GM21381 (cell line): ENCODE results near the gene DBP.

Experiments used
- ATAC-seq: cut with Tn5 transposase; IDR thresholded peaks from one replicate; pipeline ENCODE4 v1.9.1; 2021; ENCODE audit warnings: mild to moderate bottlenecking, moderate library complexity; ENCODE audit not compliant: unreplicated experiment

DBP gene

DNA sequence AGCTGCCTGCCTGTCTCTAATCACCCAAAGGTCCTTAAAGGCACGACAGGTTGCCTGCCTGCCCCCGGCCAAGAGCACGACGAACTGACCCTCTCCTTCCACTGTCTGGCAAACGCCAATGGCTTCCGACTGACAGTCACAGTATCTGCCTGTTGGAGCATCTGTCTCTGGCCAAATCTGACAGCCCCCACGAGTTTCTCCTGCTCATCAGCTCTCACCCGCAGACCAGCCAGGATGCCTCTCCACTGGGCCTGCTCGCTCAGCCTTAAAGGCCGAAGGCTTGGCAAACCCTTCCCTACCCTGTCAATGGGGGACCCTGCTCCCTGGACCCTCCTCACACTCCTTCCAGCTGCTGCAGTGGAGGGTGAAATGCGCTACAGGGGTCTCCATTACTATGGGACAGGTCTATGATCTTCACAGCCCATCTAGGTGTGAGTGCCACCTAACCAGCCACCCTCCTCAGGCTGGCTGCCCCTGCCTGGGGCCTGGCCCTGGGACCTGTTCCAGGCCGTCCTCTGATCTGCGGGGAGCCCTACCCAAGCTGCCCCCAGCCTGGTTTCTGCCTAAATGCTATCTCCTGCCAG is 23.2 kb downstream of the DBP start:
- ATAC-seq = no peak

DNA sequence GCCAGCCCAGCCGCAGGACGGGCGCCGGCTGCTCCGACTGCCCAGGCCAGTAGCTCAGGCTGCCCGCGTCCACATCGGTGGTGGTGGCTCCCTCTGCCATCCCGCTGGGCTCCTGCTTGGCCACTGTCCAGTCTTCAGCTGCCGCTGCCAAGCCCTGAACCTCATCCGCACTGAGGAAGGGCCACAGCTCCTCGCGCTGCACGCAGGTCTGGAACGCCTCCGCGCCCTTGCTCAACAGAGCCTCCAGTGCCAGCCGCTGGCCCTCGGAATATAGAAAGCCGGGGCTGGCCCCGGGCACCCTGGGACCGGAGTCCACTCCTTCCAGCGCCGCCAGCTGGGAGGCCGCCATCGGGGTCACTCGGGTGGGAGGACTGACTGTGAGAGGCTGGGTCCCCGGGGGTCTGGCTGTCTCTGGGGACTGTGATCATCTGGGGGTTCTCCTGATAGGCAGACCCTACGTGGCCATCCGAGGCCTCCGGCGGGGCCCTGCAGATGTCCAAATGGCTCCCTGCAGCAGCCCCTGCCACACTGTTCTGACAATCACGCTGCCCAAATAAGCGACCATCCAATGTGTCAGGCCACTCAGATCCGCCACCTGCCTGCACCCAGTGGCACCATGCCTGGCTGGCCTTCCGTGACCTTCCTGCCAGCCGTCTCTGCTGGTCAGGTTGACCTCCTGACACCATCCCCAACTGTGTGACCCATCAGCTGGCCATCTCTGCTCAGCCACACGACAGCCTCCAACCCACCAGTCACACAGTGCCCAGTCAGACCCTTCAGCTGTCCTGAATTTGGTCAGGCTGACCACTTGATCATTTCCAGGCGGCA is 23.9 kb downstream of the DBP start:
- ATAC-seq = no peak

DNA sequence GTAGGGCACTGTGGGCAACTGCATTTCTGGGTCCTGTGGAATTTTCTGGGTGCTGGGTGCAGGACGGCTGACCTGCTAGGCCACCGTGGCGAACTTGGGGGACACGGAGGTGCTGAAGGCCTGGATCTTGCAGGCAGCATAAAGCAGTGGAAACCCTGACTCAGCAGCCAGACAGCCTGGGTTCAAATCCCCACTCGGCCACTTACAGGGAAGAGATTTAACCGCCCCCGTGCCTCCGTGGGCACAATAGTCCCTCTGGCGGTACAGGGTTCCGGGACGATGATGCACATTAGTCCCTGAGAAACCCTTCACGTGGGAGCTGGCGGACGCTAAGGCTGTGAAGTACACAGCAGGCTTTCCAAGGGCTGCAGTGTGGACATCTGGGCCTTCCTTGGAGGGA is 25.3 kb downstream of the DBP start:
- no peak for ATAC-seq

DNA sequence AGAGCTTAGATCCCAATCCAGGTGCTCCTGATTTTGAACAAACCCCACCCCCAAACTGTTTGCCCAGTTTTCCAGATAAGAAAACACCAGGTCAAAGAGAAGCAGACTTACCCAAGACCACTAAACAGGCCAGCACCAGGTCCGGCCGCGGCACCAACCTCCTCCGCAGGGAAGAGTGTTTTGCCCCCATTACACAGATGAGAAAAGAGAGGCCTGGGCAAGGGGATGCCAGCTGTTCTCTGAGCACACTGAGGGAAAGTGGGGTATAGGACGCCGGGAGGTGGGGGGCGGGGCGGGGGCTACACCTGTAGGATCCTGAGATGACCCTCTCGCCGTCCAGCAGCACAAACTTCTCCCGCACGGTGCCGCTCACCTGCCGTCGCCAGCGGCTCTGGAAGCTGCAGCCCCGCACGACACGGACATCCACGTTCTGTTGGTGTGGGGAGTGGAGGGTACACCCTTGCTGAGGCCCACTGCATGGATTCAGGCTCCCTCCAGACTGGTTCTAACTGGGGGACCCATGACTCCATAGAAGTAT is 27.5 kb downstream of the DBP start:
- no peak for ATAC-seq

DNA sequence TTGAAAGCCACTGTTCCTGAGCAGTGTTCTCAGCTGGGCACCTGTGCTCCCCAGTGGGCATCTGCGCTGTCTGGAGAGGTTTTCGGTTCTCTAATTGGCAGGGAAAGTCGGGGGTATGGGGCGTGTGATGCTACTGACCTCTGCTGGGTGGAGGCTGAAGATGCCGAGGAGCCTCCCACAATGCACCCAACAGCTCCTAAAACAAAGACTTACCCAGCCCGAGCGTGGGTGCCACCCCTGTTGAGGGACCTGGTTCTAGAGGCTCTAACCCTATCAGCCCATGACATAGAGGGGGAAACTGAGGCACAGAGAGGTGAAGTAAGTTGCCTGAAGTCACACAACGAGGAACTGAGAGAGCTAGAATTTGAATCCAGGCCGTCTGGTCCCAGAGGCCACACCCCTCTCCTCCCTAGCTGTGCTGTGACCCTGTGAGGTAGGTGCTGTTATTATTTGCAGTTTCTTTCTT is 28.3 kb downstream of the DBP start:
- ATAC-seq = no peak

DNA sequence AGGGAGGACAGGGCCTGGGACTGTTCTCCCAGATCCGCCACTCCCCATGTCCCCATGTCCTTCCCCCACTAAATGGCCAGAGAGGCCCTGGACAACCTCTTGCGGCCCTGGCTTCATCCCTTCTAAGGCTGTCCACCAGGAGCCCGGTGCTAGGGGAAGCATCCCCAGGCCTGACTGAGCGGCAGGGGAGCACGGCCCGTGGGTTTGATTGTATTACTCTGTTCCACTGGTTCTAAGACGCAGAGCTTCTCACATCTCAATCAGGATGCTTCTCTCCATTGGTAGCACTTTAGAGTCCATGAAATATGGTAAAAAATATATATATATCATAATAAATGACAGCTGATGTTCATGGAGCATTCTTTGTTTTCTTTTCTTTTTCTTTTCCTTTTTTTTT is 29.8 kb downstream of the DBP start:
- ATAC-seq = no peak

DNA sequence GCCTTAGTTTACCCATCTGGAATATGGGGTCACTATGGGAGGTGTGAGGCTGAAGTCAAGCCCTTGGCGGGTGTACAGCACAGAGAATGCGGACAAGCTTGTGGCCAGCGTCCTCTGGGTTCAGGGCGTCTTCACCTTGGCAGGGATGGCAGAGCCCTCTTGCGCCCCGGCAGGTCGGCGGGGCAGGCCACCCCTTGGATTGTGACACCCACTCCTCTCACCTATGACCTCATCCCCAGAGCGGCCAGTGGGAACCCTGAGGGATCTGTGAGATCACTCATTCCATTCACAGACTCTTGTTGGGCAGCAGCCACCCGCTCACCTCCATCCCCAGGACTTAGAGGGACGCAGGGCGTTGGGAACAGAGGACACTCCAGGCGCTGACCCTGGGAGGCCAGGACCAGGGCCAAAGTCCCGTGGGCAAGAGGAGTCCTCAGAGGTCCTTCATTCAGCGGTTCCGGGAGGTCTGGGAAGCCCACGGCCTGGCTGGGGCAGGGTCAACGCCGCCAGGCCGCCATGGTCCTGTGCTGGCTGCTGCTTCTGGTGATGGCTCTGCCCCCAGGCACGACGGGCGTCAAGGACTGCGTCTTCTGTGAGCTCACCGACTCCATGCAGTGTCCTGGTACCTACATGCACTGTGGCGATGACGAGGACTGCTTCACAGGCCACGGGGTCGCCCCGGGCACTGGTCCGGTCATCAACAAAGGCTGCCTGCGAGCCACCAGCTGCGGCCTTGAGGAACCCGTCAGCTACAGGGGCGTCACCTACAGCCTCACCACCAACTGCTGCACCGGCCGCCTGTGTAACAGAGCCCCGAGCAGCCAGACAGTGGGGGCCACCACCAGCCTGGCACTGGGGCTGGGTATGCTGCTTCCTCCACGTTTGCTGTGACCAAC is 30.5 kb downstream of the DBP start, which contains the start of gene SPACA4:
Gene SPACA4 (plus strand): TSS at position 280 of the 896 bp plus-strand sequence. CDS start 237 bp downstream, at position 517.
- no peak for ATAC-seq

DNA sequence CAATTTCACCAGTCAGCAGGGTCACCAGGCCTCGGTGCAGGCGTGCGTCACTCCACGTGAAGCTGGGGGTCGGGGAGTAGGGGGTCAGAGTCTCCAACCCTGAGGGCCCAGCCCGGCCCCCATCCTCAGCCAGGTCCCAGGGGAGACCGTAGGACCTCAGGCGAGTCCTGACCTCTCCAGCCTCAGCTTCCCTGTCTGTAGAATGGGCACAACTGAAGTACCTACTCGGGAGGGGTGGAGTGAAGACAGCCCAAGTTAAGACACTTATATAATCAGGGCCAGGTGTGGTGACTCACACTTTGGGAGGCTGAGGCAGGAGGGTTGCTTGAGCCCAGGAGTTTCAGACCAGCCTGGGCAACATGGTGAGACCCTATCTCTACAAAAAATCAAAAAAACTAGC is 33.3 kb downstream of the DBP start:
- no peak for ATAC-seq

DNA sequence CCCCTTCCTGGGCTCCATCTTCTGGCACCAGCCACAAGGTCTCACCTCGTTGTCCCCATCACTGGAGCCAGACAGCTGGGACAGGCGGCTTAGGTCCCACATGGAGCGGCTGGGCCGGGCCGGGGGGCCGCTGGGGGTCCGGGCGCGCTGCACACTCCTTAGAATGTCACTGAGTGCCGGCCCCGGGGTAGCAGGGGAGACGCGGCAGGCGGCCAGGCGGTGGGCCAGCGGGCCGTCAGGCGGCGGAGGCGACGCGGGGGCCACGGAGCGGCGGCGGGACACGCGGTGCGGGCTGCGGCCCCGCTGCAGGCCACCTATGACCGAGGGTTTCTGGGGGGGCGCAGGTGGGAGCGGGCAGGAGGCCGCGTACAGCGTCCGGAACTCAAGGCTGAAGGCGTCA is 33.7 kb downstream of the DBP start:
- no peak for ATAC-seq

DNA sequence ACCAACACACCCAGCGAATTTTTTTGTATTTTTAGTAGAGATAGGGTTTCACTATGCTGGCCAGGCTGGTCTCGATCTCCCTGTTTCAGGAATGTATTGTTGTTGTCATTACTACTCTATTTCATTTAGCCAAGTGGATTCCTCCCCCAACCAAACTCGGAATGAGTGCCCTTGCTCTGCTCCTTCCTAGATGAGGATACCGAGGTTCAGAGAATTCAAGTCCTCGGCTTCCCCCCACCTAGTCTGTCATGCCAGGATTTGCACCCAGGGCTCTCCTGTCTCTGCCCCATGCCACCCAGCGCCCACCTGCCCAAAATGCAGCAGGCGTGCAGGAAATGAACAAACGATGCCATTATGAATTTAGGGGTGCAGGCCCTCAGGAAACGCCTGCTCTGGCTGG is 34.2 kb downstream of the DBP start:
- no peak for ATAC-seq

DNA sequence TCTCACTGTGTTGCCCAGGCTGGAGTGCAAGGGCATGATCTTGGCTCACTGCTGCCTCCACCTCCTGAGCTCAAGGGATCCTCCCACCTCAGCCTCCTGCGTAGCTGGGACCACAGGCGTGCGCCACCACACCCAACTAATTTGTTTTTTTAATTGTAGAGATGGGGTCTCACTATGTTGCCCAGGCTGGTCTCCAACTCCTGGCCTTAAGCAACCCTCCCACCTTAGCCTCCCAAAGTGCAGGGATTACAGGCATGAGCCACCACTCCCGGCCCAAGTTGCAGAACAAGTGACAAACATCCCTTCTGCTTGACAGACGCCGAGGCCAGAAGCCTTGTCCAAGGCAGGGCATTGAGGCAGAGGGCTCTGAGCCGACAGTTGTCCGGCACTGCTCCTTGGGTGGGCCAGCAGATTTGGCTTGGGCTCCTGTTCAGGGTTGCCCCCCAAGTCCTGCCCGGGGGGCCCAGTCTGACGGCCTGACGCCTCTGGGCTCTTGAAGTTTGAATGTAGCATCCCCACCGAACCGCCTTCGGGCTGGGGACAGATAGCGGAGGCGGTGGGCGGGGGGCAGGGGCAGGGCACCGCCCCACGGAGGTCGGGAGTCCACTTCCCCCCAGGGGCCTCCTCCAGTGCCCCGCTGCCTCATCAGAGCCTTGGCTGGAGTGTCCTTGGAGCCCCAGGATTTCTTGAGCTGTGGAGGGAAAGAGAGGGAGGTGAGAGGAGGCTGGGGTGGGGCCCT is 36.3 kb downstream of the DBP start:
- no peak for ATAC-seq

DNA sequence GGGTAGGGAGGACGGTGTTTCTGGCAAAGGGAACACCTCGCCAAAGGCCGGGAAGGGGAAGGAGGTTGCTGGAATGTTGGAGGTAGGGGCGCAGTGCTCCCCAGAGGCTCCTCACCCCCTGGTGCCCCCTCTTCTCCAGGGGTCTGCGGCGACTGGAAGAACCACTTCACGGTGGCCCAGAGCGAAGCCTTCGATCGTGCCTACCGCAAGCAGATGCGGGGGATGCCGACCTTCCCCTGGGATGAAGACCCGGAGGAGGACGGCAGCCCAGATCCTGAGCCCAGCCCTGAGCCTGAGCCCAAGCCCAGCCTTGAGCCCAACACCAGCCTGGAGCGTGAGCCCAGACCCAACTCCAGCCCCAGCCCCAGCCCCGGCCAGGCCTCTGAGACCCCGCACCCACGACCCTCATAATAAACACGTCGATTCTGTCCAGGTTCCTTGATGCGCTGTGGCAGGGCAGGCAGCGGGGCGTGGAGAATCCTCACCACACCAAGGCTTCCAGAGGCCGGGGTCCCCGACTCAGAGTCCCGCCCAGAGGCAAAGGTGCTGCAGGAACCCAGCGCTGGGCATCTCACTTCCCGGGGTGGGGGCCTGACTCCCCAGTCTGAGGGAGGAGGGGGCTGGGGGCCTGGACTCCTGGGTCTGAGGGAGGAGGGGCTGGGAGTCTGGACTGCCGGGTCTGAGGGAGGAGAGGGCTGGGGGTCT is 38.0 kb downstream of the DBP start:
- no peak for ATAC-seq

DNA sequence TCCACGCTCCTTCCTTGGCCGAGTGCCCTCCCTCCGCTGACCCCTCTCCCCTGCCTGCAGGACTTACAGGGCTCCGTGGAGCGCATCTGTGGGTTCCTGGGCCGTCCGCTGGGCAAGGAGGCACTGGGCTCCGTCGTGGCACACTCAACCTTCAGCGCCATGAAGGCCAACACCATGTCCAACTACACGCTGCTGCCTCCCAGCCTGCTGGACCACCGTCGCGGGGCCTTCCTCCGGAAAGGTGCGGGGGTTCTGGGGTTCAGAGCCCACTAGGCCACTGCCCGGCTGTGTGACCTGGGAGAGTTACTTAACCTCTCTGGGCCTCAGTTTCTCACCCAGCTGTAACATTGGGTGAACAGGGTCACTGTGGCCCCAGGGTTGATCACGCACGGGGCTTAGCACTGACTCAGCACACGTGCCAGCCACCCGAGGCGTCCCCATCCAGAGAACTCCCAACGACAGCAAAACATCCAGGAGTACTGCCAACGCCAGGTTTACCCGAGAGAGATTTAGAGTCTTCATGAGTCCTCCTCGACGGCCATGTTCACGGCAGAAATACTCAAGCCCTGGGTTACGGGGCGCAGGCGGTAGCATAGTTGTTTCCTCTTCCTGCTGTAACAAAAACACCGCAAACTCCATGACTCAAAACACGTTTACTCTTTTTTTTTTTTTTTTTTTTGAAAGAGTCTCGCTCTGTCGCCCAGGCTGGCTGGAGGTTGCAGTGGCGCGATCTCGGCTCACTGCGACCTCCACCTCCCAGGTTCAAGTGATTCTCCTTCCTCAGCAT is 40.3 kb downstream of the DBP start:
- ATAC-seq = no peak

DNA sequence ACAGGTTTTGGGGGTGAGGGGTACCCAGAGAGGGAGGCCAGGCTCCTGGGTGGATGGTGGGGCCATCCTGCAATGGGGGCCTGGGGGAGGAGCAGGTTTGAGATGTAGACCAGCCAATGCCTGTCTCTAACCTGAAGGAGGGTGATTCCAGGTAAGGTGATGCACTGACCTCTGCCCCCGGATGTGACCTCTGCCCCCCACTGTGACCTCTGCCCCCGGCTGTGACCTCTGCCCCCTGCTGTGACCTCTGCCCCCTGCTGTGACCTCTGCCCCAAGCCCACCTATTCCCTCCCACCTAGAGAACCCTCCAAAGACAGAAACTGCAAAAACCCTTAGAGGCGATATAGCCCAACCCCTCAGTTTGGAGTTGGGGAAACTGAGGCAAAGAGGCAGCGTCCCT is 40.9 kb downstream of the DBP start:
- ATAC-seq = no peak

DNA sequence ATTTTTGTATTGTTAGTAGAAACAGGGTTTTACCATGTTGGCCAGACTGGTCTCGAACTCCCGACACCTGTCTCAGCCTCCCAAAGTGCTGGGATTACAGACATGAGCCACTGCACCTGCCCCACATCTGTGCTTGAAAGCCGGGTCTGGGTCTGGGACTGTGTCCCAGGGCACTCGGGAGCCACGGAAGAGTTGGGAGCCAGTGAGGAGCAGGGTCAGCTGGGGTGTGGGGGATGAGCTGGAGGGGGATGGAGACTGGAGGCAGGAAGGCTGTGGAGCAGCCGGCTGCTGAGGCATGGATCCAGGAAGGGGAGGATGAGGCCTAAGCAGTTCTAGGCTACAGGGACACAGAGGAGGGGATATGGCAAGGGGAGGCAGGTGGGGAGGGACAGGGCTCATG is 41.3 kb downstream of the DBP start:
- no peak for ATAC-seq

DNA sequence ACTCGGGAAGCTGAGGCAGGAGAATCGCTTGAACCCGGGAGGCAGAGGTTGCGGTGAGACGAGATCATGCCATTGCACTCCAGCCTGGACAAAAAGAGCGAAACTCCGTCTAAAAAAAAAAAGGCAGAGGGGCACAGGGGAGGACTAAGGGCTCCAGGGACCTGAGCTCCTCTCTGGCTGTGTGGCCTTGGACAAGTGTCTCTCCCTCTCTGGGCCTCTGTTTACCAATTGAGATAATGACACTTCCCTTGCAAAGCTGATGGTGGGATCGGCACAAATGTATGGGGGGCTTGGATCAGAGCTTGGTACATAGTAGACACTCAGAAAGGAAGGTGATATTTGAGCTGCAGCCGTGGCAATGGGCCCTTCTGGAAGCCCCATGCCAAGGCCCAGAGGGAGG is 42.0 kb downstream of the DBP start:
- no peak for ATAC-seq

DNA sequence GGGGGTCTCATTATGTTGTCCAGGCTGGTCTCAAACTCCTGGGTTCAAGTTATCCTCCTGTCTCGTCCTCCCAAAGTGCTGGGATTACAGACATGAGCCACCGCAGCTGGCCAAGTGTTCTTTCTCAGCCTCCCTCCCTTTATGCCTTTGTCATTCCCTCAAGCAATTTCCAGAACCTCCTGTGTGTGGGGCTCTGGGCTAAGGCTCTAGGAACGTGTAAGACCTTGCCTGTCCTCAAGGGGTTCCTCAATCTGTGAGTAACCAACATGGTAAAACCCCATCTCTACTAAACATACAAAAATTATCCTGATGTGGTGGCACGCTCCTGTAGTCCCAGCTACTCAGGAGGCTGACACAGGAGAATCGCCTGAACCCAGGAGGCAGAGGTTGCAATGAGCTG is 46.2 kb downstream of the DBP start:
- no peak for ATAC-seq

DNA sequence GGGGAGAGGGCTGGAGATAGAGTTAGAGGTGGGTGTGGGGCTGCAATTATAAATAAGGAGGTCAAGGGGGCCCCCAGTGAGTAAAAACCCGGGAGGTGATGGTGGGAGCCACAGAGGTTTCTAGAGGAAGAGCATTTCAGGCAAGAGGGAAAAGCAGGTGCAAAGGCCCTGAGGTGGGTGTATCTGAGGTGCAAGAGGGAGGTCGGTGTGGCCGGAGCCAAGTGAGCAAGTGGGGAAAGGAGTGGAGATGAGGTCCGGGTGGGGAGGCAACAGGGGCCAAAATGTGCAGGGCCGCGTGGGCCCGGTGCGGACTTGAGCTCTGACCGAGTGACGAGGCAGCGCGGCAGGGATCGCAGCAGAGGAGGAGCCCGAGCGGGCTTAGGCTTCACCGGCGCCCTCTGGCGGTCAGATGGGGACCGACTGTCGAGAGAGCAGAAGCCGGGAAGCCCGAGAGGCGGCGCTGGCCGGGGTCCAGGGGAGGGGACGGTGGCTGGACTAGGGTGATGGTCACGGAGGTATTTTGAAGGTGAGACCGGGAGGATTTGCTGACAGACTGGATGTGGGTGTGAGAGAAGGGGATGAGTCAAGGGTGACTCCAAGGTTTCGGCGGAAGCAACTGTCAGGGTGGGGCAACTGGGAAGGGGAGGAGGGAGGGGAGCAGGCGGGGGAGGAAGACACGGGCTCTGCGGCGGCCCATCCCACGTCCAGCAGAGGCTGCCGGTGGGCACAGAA is 48.3 kb downstream of the DBP start:
- ATAC-seq = no peak

DNA sequence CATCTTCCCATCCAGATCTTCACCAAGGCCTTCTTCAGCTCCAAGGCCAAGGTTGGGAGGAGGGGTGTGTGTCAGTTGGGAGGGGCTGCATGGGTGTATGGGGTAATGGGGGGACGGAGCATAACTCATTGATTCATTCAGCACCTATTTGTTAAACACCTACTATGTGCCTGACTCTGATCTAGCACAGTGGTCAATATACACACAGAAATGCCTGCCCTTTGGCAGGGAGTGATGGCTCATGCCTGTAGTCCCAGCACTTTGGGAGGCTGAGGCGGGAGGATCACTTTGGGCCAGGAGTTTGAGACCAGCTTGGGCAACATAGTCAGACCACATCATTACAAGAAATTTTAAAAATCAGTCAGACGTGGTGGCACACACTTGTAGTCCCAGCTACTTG is 49.8 kb downstream of the DBP start:
- no peak for ATAC-seq
